ENCODE data around the gene MR1. TPM values are rescaled to one million over a fixed set of nuclear protein-coding genes. Genes with fewer than 3 reads are reported as not detected.

The MR1 gene
- total and polyA plus RNA-seq, 9 of the 15 experiments (the other 6 are each of a cell fraction or from before 2014, with no cell fraction given) = 9.7 to 21.7 (median 15.6) TPM

GRCh38 chr1:181088079-181089016, 54.6 kb downstream of the MR1 start, which contains the start of gene IER5 (continued):
- TF ChIP-seq ZMIZ1 (IDR thresholded peaks at IDR 0.05; ENCODE audit: low read depth in 2 of 2, low read length in 2 of 2) (peak in 1 of 2 experiments; percentile 96; a peak in 2 of 4 replicates), KDM1A (IDR thresholded peaks at IDR 0.05) (peak in 1 of 2 experiments; percentile 51; a peak in 1 of 4 replicates)

- Histone ChIP-seq H3K36me3 (ENCODE audit: control insufficient read depth, insufficient read depth, low read length) (peaks cover 32% of the 10 kb centered on the region), H3K27me3 (ENCODE audit: control insufficient read depth in 2 of 2, insufficient read depth in 2 of 2, low read length in 2 of 2) (no peaks in the 10 kb centered on the region), H3K9me1 (ENCODE audit: control insufficient read depth, insufficient read depth, low read length) (no peaks in the 10 kb centered on the region), H3K9ac (ENCODE audit: insufficient read depth in 1 of 2, low read depth in 2 of 2, low read length in 2 of 2) (peak overlapping the region; percentile 83 to 95), H2AFZ (ENCODE audit: low read depth, low read length) (no peak overlapping the region; the same call in 1 of the 2 replicates), H3K9me3 (replicated peaks; ENCODE audit: control insufficient read depth, insufficient read depth, low read depth, low read length) (no peaks in the 10 kb centered on the region), H3K79me2 (ENCODE audit: control insufficient read depth, insufficient read depth, low read length) (peaks cover 51% of the 10 kb centered on the region), H3K27ac (ENCODE audit: extremely low read depth, low read depth, low read length) (peak overlapping the region; percentile 82), H3K4me3 (peak overlapping the region; percentile 84), H3K4me2 (ENCODE audit: insufficient read depth, low read length) (peak overlapping the region; percentile 88), H4K20me1 (replicated peaks; ENCODE audit: control insufficient read depth, insufficient read depth, low read length) (peaks cover 35% of the 10 kb centered on the region), H3K4me1 (replicated peaks in 1 of 2; ENCODE audit: control insufficient read depth in 2 of 2, insufficient read depth in 2 of 2, low read length in 2 of 2) (peaks cover 21 to 37% of the 10 kb centered on the region in 2 experiments)
- intact Hi-C loops (cut with micrococcal nuclease) = loop anchor here (5.0 to 10.0 kb wide), 3 partner anchors 162 to 572 kb away; no protein-coding TSS in a partner anchor
- under 1% methylated on average over 65 of the region's 97 CpGs for WGBS (ENCODE audit: insufficient coverage, low coverage, missing lambda C conversion rate)
- ATAC-seq = peak; percentile 1
- ChIA-PET CTCF (ENCODE audit: low intra/inter-chr PET ratio) (no interaction called here), POLR2A (interaction anchor here (0.6 to 10.3 kb wide), 31 partner anchors 9 to 966 kb away, joined by 3 to 257 read pairs (median 5); partner anchors contain the start of gene STX6)
- TSS peak; percentile 43 for BruUV-seq (replicated peaks)
- no peak for FAIRE-seq
- in situ Hi-C loops (cut with MboI) = no loop called here
- peak; percentile 37 to 66 (median 58) for DNase-seq (ENCODE audit: extremely low read depth in 1 of 4, low spot score in 3 of 4)
- TF ChIP-seq E2F6 (IDR thresholded peaks at IDR 0.05; ENCODE audit: borderline replicate concordance in 1 of 2, extremely low read depth in 1 of 2, insufficient read depth in 1 of 2, insufficient read length in 1 of 2, low read depth in 1 of 2, low read length in 1 of 2, poor library complexity in 1 of 2, severe bottlenecking in 1 of 2) (peak in 1 of 2 experiments; percentile 41), ZC3H8 (IDR thresholded peaks at IDR 0.05) (0 out of 2 replicates have a peak, but pooled peaks have one; percentile 3), PCBP1 (IDR thresholded peaks at IDR 0.05; ENCODE audit: low read depth, low read length, poor library complexity, severe bottlenecking) (peak; percentile 54), HMGN3 (IDR thresholded peaks at IDR 0.05; ENCODE audit: borderline replicate concordance, extremely low read depth, insufficient read length, low read depth, low read length) (peak; percentile 2), JUNB (CRISPR knock-in tag; conservative IDR thresholded peaks at IDR 0.05) (no peak), YY1 (IDR thresholded peaks at IDR 0.05; ENCODE audit: borderline replicate concordance in 1 of 3, control insufficient read depth in 1 of 3, extremely low read depth in 1 of 3, insufficient read depth in 3 of 3, insufficient read length in 1 of 3, insufficient replicate concordance in 2 of 3, low read depth in 1 of 3, low read length in 2 of 3) (peak in 1 of 3 experiments; percentile 5), CBX2 (IDR thresholded peaks at IDR 0.05; ENCODE audit: insufficient read depth, low read length, poor library complexity, severe bottlenecking) (no peak), SAP30 (IDR thresholded peaks at IDR 0.05; ENCODE audit: borderline replicate concordance, insufficient read depth, low read depth, low read length, poor library complexity, severe bottlenecking) (peak; percentile 68)
These were observed 55.4 kb downstream of the MR1 start for GRCh38 chr1:181089017-181089675.
